Measurements from ENCODE around the gene NFATC2. TPM values are rescaled to one million over a fixed set of nuclear protein-coding genes. Genes with fewer than 3 reads are reported as not detected.

Gene NFATC2
- total RNA-seq, 1 donor = 0.36 TPM

DNA sequence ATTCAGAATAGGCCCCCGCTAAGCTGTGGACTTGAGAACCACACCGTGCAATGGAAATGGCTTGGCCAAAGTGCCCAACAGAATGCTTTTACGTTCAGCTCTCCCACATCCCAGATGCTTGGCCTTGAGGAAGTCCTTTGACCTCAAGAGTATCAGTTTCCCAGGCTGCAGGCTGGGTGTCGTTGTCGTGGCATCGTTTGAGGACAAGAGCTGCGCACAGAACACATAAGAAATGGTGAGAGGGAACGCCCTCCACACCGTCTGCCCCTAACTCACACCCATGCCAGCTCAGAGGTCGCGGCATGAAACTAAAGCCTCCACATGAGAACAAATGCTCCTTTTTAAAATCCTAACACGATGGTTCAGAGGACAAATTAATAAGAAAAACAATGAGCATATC, 37.0 kb downstream of the NFATC2 start:
- TF ChIP-seq, protein P1, sequence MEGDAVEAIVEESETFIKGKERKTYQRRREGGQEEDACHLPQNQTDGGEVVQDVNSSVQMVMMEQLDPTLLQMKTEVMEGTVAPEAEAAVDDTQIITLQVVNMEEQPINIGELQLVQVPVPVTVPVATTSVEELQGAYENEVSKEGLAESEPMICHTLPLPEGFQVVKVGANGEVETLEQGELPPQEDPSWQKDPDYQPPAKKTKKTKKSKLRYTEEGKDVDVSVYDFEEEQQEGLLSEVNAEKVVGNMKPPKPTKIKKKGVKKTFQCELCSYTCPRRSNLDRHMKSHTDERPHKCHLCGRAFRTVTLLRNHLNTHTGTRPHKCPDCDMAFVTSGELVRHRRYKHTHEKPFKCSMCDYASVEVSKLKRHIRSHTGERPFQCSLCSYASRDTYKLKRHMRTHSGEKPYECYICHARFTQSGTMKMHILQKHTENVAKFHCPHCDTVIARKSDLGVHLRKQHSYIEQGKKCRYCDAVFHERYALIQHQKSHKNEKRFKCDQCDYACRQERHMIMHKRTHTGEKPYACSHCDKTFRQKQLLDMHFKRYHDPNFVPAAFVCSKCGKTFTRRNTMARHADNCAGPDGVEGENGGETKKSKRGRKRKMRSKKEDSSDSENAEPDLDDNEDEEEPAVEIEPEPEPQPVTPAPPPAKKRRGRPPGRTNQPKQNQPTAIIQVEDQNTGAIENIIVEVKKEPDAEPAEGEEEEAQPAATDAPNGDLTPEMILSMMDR (IDR thresholded peaks at IDR 0.05; ENCODE audit: extremely low read depth, low read depth, low read length) = no peak
- no peak for DNase-seq (ENCODE audit: insufficient read length, low spot score, missing footprints)
- Histone ChIP-seq H3K4me1 (ENCODE audit: insufficient read depth, low read length) (no peaks in the 10 kb centered on the region), H3K27ac (ENCODE audit: low read depth, low read length) (no peak overlapping the region), H3K4me2 (ENCODE audit: insufficient read depth, low read length) (no peak overlapping the region), H3K4me3 (ENCODE audit: insufficient read depth, low read length) (no peak overlapping the region), H3K79me2 (ENCODE audit: insufficient read depth, low read length) (no peaks in the 10 kb centered on the region), H2AFZ (ENCODE audit: low read length) (no peak overlapping the region), H3K9me3 (ENCODE audit: low read depth, low read length) (no peaks in the 10 kb centered on the region), H3K27me3 (ENCODE audit: insufficient read depth, low read length) (peaks cover 2% of the 10 kb centered on the region), H3K36me3 (ENCODE audit: insufficient read depth, low read length) (no peaks in the 10 kb centered on the region), H4K20me1 (ENCODE audit: insufficient read depth, low read length) (no peaks in the 10 kb centered on the region)

DNA sequence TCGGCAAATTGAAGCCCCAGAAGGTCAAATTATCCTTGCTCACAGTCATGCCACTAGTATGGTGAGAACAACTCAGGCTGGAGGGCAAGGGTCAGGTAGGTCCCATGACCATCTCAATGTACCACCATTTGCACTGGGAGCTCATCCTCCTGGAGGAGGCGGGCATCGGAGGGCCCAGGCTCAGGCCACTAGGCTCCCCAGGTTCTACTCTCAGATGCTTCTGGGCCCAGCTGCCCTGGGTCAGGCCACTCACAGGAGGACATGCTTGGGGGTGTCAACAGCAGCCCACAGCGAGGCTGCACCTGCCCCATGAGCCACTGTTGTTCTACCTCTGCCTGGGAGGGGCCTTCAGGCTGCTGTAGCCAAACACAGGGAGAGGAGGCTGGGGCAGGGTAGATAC, 39.1 kb downstream of the NFATC2 start:
- H3K36me3 ChIP-seq (ENCODE audit: insufficient read depth, low read length) = no peaks in the 10 kb centered on the region
- H2AFZ ChIP-seq (ENCODE audit: low read length) = no peak overlapping the region
- no peak overlapping the region for H3K4me3 ChIP-seq (ENCODE audit: insufficient read depth, low read length)
- H3K4me2 ChIP-seq (ENCODE audit: insufficient read depth, low read length) = no peak overlapping the region
- H3K79me2 ChIP-seq (ENCODE audit: insufficient read depth, low read length) = no peaks in the 10 kb centered on the region
- H4K20me1 ChIP-seq (ENCODE audit: insufficient read depth, low read length) = no peaks in the 10 kb centered on the region
- no peaks in the 10 kb centered on the region for H3K27me3 ChIP-seq (ENCODE audit: insufficient read depth, low read length)
- no peaks in the 10 kb centered on the region for H3K9me3 ChIP-seq (ENCODE audit: low read depth, low read length)
- TF ChIP-seq, protein P1 (IDR thresholded peaks at IDR 0.05; ENCODE audit: extremely low read depth, low read depth, low read length) = no peak
- no peak for DNase-seq (ENCODE audit: insufficient read length, low spot score, missing footprints)
- no peaks in the 10 kb centered on the region for H3K4me1 ChIP-seq (ENCODE audit: insufficient read depth, low read length)
- no peak overlapping the region for H3K27ac ChIP-seq (ENCODE audit: low read depth, low read length)

- peaks cover 13% of the 10 kb centered on the region for H3K4me1 ChIP-seq (ENCODE audit: insufficient read depth, low read length)
Observed at GRCh38 chr20:51500936-51501335, 41.6 kb downstream of the NFATC2 start.

DNA sequence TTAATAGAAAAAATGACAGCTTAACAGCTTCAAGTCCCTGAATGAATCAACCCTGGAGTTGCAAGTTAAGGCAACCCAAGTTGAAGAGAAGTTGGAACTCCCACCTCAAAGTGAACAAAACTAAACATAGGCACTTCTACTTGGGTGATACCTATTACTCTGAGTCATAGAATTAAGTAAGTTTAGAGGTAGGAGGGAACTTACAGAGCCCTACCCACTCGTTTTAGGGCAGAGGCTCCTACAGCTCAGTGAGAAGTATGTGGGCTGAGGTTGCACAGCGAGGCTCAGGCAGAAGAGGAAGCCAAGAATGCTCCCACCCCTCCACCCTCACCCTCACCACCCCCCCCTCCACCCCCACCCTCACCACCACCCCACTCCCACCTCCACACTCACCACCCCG, 42.2 kb downstream of the NFATC2 start:
- no peak overlapping the region for H3K27ac ChIP-seq (ENCODE audit: low read depth, low read length)

More at GRCh38 chr20:51500936-51501335, 41.6 kb downstream of the NFATC2 start:
- TF ChIP-seq, protein P1 (IDR thresholded peaks at IDR 0.05; ENCODE audit: extremely low read depth, low read depth, low read length) = no peak
- no peaks in the 10 kb centered on the region for H4K20me1 ChIP-seq (ENCODE audit: insufficient read depth, low read length)
- H3K27ac ChIP-seq (ENCODE audit: low read depth, low read length) = no peak overlapping the region
- no peaks in the 10 kb centered on the region for H3K79me2 ChIP-seq (ENCODE audit: insufficient read depth, low read length)
- no peak overlapping the region for H3K4me3 ChIP-seq (ENCODE audit: insufficient read depth, low read length)
- H3K9me3 ChIP-seq (ENCODE audit: low read depth, low read length) = no peaks in the 10 kb centered on the region
- no peak for DNase-seq (ENCODE audit: insufficient read length, low spot score, missing footprints)
- H3K27me3 ChIP-seq (ENCODE audit: insufficient read depth, low read length) = no peaks in the 10 kb centered on the region
- H3K36me3 ChIP-seq (ENCODE audit: insufficient read depth, low read length) = no peaks in the 10 kb centered on the region
- H2AFZ ChIP-seq (ENCODE audit: low read length) = no peak overlapping the region
- no peak overlapping the region for H3K4me2 ChIP-seq (ENCODE audit: insufficient read depth, low read length)

More for the DNA sequence above, 42.2 kb downstream of the NFATC2 start:
- H3K4me3 ChIP-seq (ENCODE audit: insufficient read depth, low read length) = no peak overlapping the region
- TF ChIP-seq, protein P1 (IDR thresholded peaks at IDR 0.05; ENCODE audit: extremely low read depth, low read depth, low read length) = no peak
- peaks cover 13% of the 10 kb centered on the region for H3K4me1 ChIP-seq (ENCODE audit: insufficient read depth, low read length)
- no peak overlapping the region for H3K4me2 ChIP-seq (ENCODE audit: insufficient read depth, low read length)
- H4K20me1 ChIP-seq (ENCODE audit: insufficient read depth, low read length) = no peaks in the 10 kb centered on the region
- no peaks in the 10 kb centered on the region for H3K9me3 ChIP-seq (ENCODE audit: low read depth, low read length)
- H3K27me3 ChIP-seq (ENCODE audit: insufficient read depth, low read length) = no peaks in the 10 kb centered on the region
- no peaks in the 10 kb centered on the region for H3K36me3 ChIP-seq (ENCODE audit: insufficient read depth, low read length)
- no peak for DNase-seq (ENCODE audit: insufficient read length, low spot score, missing footprints)
- H2AFZ ChIP-seq (ENCODE audit: low read length) = no peak overlapping the region
- no peaks in the 10 kb centered on the region for H3K79me2 ChIP-seq (ENCODE audit: insufficient read depth, low read length)
